Activated CD8-positive, alpha-beta T cell treated with anti-CD3 and anti-CD28 coated beads for 36 hours (primary cell): ENCODE measurements around the gene ZNF438. TPM values are rescaled to one million over a fixed set of nuclear protein-coding genes. Genes with fewer than 3 reads are reported as not detected.

ENCODE experiments used
- ATAC-seq: fragments of 200-7000 bp; cut with Tn5 transposase; one replicate; pipeline ENCODE4 v1.10.0; 2021; ENCODE audit warnings: mild to moderate bottlenecking, moderate library complexity
- CTCF ChIA-PET: fragments of 350-600 bp; sonication (Branson Sonifier 250); formaldehyde crosslinking; loops from one replicate; lab custom pipeline; 2021; ENCODE audit warnings: antibody characterized with exemption; lab: Charles Lee
- POLR2A ChIA-PET: fragments of 350-600 bp; sonication (Branson Sonifier 250); formaldehyde crosslinking; loops from one replicate; lab custom pipeline; 2021; ENCODE audit warnings: antibody characterized with exemption; lab: Charles Lee
- DNase-seq: peaks from one replicate; pipeline ENCODE4 v3.0.0-alpha.2; 2020
- H3K27ac Mint-ChIP-seq: one replicate; pipeline ENCODE4 v1.8.0; 2021; ENCODE audit warnings: mild to moderate bottlenecking, mixed read lengths
- H3K27me3 Mint-ChIP-seq: one replicate; pipeline ENCODE4 v1.8.0; 2021; ENCODE audit warnings: mixed read lengths
- H3K36me3 Mint-ChIP-seq: one replicate; pipeline ENCODE4 v1.8.0; 2021; ENCODE audit warnings: low read depth, mixed read lengths
- H3K4me1 Mint-ChIP-seq: one replicate; pipeline ENCODE4 v1.8.0; 2021; ENCODE audit warnings: low read depth, mixed read lengths
- H3K4me3 Mint-ChIP-seq: one replicate; pipeline ENCODE4 v1.8.0; 2021; ENCODE audit warnings: mild to moderate bottlenecking, moderate library complexity, mixed read lengths
- H3K9me3 Mint-ChIP-seq: one replicate; pipeline ENCODE4 v1.8.0; 2021; ENCODE audit warnings: mixed read lengths
- CTCF ChIP-seq: fragments of 200-600 bp; IDR thresholded peaks from one replicate; pipeline ENCODE4 v1.8.0; 2022; ENCODE audit warnings: antibody characterized with exemption, mild to moderate bottlenecking
- intact Hi-C: fragments of 100-400 bp; cut with micrococcal nuclease; formaldehyde crosslinking; loops from one replicate; pipeline ENCODE4 v1.10.0; 2022
- total RNA-seq, 2 experiments: library from RNA; stranded (reverse); gene quantifications; one replicate each; pipeline ENCODE4 v1.2.3, GENCODE V29; 2021

Gene ZNF438
- total RNA-seq, 2 experiments from 2014 or later = 3.0 to 3.9 TPM

GRCh38 chr10:30990971-30991646, 40.6 kb downstream of the ZNF438 start:
- no peak for DNase-seq
- no peak overlapping the region for H3K27ac Mint-ChIP-seq

GRCh38 chr10:30990351-30990750, 41.3 kb downstream of the ZNF438 start:
- POLR2A ChIA-PET = no interaction called here
- intact Hi-C loops = no loop called here
- DNase-seq (no peak), ATAC-seq (no peak)
- no peak for TF ChIP-seq CTCF
- CTCF ChIA-PET = no interaction called here
- H3K4me1 Mint-ChIP-seq = peaks cover 12% of the 10 kb centered on the region
- peaks cover 6% of the 10 kb centered on the region for H3K9me3 Mint-ChIP-seq
- no peak overlapping the region for H3K27ac Mint-ChIP-seq
- H3K36me3 Mint-ChIP-seq = peaks cover 13% of the 10 kb centered on the region
- H3K27me3 Mint-ChIP-seq = no peaks in the 10 kb centered on the region
- H3K4me3 Mint-ChIP-seq = no peak overlapping the region

More at GRCh38 chr10:30990971-30991646, 40.6 kb downstream of the ZNF438 start:
- Mint-ChIP-seq H3K36me3 (peaks cover 13% of the 10 kb centered on the region), H3K27me3 (no peaks in the 10 kb centered on the region), H3K4me3 (no peak overlapping the region), H3K9me3 (peaks cover 10% of the 10 kb centered on the region), H3K4me1 (peaks cover 10% of the 10 kb centered on the region)
- no peak for ATAC-seq
- ChIA-PET CTCF (interaction anchor here (1.1 kb wide), 1 partner anchor 41 kb away, joined by 3 read pairs; the partner anchor contains the start of gene ZNF438), POLR2A (no interaction called here)
- intact Hi-C loops = no loop called here
- no peak for TF ChIP-seq CTCF

GRCh38 chr10:30988831-30989435, 42.7 kb downstream of the ZNF438 start:
- Mint-ChIP-seq H3K27ac (no peak overlapping the region), H3K4me1 (peaks cover 12% of the 10 kb centered on the region), H3K36me3 (peaks cover 4% of the 10 kb centered on the region), H3K9me3 (no peaks in the 10 kb centered on the region), H3K4me3 (no peak overlapping the region), H3K27me3 (no peaks in the 10 kb centered on the region)
- DNase-seq = no peak
- no peak for TF ChIP-seq CTCF
- intact Hi-C loops = no loop called here
- no peak for ATAC-seq
- ChIA-PET CTCF (interaction anchor here (0.6 to 0.9 kb wide), 3 partner anchors 43 to 926 kb away, joined by 3 read pairs; partner anchors contain the start of gene ZNF438), POLR2A (no interaction called here)

GRCh38 chr10:30987463-30987862, 44.2 kb downstream of the ZNF438 start:
- Mint-ChIP-seq H3K36me3 (peaks cover 5% of the 10 kb centered on the region), H3K4me3 (no peak overlapping the region), H3K4me1 (peaks cover 16% of the 10 kb centered on the region), H3K27me3 (no peaks in the 10 kb centered on the region), H3K9me3 (peaks cover 7% of the 10 kb centered on the region), H3K27ac (no peak overlapping the region)
- TF ChIP-seq CTCF = no peak
- intact Hi-C loops = no loop called here
- DNase-seq (no peak), ATAC-seq (no peak)
- CTCF ChIA-PET = interaction anchor here (2.7 kb wide), 1 partner anchor 11 kb away, joined by 11 read pairs; no protein-coding TSS in a partner anchor
- POLR2A ChIA-PET = no interaction called here

GRCh38 chr10:30986053-30986555, 45.6 kb downstream of the ZNF438 start:
- POLR2A ChIA-PET = interaction anchor here (1.1 kb wide), 1 partner anchor 13 kb away, joined by 3 read pairs; no protein-coding TSS in a partner anchor
- ATAC-seq (peak; percentile 82), DNase-seq (no peak)
- Mint-ChIP-seq H3K9me3 (peaks cover 7% of the 10 kb centered on the region), H3K27ac (no peak overlapping the region), H3K27me3 (no peaks in the 10 kb centered on the region), H3K4me3 (no peak overlapping the region), H3K4me1 (peaks cover 7% of the 10 kb centered on the region), H3K36me3 (peaks cover 5% of the 10 kb centered on the region)
- no peak for TF ChIP-seq CTCF
- intact Hi-C loops = no loop called here
- CTCF ChIA-PET = interaction anchor here (0.8 to 2.7 kb wide), 3 partner anchors 10 to 46 kb away, joined by 3 to 11 read pairs (median 3); partner anchors contain the start of gene ZNF438
